H9 (cell line): ENCODE results near the gene CCDC60. TPM values are rescaled to one million over a fixed set of nuclear protein-coding genes. Genes with fewer than 3 reads are reported as not detected.

Experiments used
- DNase-seq: peaks from one replicate; pipeline ENCODE4 v3.0.0-alpha.2; 2017
- H2AFZ ChIP-seq: one replicate; pipeline ENCODE4 v1.6.1; 2013; ENCODE audit warnings: mild to moderate bottlenecking, low read length, control low read depth, moderate library complexity
- H2AK5ac ChIP-seq: 2 replicates; pipeline ENCODE4 v1.6.1; 2013; ENCODE audit warnings: low read length, control low read depth, mixed read lengths; ENCODE audit not compliant: insufficient read length
- H2BK120ac ChIP-seq: one replicate; pipeline ENCODE4 v1.6.1; 2013; ENCODE audit warnings: low read depth, mild to moderate bottlenecking, low read length, control low read depth, inconsistent platforms; ENCODE audit not compliant: poor library complexity, severe bottlenecking
- H2BK12ac ChIP-seq: 2 replicates; pipeline ENCODE4 v1.6.1; 2013; ENCODE audit warnings: low read length, control low read depth, mixed read lengths, low read depth; ENCODE audit not compliant: insufficient read length
- H2BK15ac ChIP-seq: 2 replicates; pipeline ENCODE4 v1.6.1; 2013; ENCODE audit warnings: low read depth, low read length, control low read depth
- H2BK20ac ChIP-seq: one replicate; pipeline ENCODE4 v1.6.1; 2013; ENCODE audit warnings: low read depth, mild to moderate bottlenecking, low read length, control low read depth, inconsistent platforms; ENCODE audit not compliant: poor library complexity, severe bottlenecking
- H2BK5ac ChIP-seq: 2 replicates; pipeline ENCODE4 v1.6.1; 2013; ENCODE audit warnings: low read length, control low read depth, mixed read lengths; ENCODE audit not compliant: insufficient read length
- H3K14ac ChIP-seq: 2 replicates; pipeline ENCODE4 v1.6.1; 2013; ENCODE audit warnings: low read length, control low read depth; ENCODE audit not compliant: insufficient read depth
- H3K18ac ChIP-seq: 2 replicates; pipeline ENCODE4 v1.6.1; 2013; ENCODE audit warnings: low read depth, mild to moderate bottlenecking, mixed read lengths, low read length, control low read depth; ENCODE audit not compliant: insufficient read length
- H3K23ac ChIP-seq: 2 replicates; pipeline ENCODE4 v1.6.1; 2013; ENCODE audit warnings: low read length, control low read depth, mixed read lengths, low read depth; ENCODE audit not compliant: insufficient read length
- H3K23me2 ChIP-seq: 2 replicates; pipeline ENCODE4 v1.6.1; 2013; ENCODE audit warnings: low read depth, mild to moderate bottlenecking, mixed read lengths, low read length, control low read depth; ENCODE audit not compliant: insufficient read length, poor library complexity, severe bottlenecking
- H3K27ac ChIP-seq: 2 replicates; pipeline ENCODE4 v1.5.1; 2013; ENCODE audit warnings: low read length, control low read depth, mixed read lengths, low read depth; ENCODE audit not compliant: insufficient read length
- H3K27me3 ChIP-seq: 2 replicates; pipeline ENCODE4 v1.6.1; 2013; ENCODE audit warnings: low read length, control low read depth, inconsistent platforms; ENCODE audit not compliant: insufficient read depth
- H3K4ac ChIP-seq: 2 replicates; pipeline ENCODE4 v1.6.1; 2013; ENCODE audit warnings: low read depth, mild to moderate bottlenecking, control low read depth, inconsistent platforms, low read length, moderate library complexity
- H3K4me1 ChIP-seq: 2 replicates; pipeline ENCODE4 v1.6.1; 2013; ENCODE audit warnings: low read length, control low read depth, inconsistent platforms; ENCODE audit not compliant: insufficient read depth
- H3K4me2 ChIP-seq: 2 replicates; pipeline ENCODE4 v1.6.1; 2013; ENCODE audit warnings: low read length, control low read depth, mixed read lengths; ENCODE audit not compliant: insufficient read length, insufficient read depth
- H3K56ac ChIP-seq: 2 replicates; pipeline ENCODE4 v1.6.1; 2013; ENCODE audit warnings: low read depth, mild to moderate bottlenecking, mixed read lengths, low read length, control low read depth; ENCODE audit not compliant: insufficient read length
- H3K79me1 ChIP-seq: 2 replicates; pipeline ENCODE4 v1.6.1; 2013; ENCODE audit warnings: low read depth, mild to moderate bottlenecking, moderate library complexity, low read length, control low read depth, inconsistent platforms; ENCODE audit not compliant: insufficient read depth, poor library complexity, severe bottlenecking
- H3K79me2 ChIP-seq: 2 replicates; pipeline ENCODE4 v1.6.1; 2013; ENCODE audit warnings: low read length, control low read depth, inconsistent platforms; ENCODE audit not compliant: insufficient read depth
- H3K9ac ChIP-seq: 2 replicates; pipeline ENCODE4 v1.6.1; 2013; ENCODE audit warnings: low read length, control low read depth, mixed read lengths; ENCODE audit not compliant: insufficient read length; ENCODE audit errors: extremely low read depth
- H3K9me3 ChIP-seq: one replicate; pipeline ENCODE4 v1.6.1; 2013; ENCODE audit warnings: low read depth, low read length, inconsistent platforms; ENCODE audit not compliant: control insufficient read depth
- H3T11ph ChIP-seq: one replicate; pipeline ENCODE4 v1.6.1; 2013; ENCODE audit warnings: mild to moderate bottlenecking, low read length, control low read depth, inconsistent platforms
- H4K20me1 ChIP-seq: one replicate; pipeline ENCODE4 v1.6.1; 2013; ENCODE audit not compliant: control insufficient read depth, insufficient read length, insufficient read depth
- H4K5ac ChIP-seq: 2 replicates; pipeline ENCODE4 v1.6.1; 2013; ENCODE audit warnings: low read depth, mild to moderate bottlenecking, mixed read lengths, low read length, control low read depth; ENCODE audit not compliant: insufficient read length
- H4K8ac ChIP-seq: replicated peaks from 2 replicates; pipeline ENCODE4 v1.6.1; 2013; ENCODE audit warnings: low read length, control low read depth, mixed read lengths, low read depth; ENCODE audit not compliant: insufficient read length
- H4K91ac ChIP-seq: 2 replicates; pipeline ENCODE4 v1.6.1; 2013; ENCODE audit warnings: low read depth, mild to moderate bottlenecking, moderate library complexity, mixed read lengths, low read length, control low read depth; ENCODE audit not compliant: insufficient read length
- H3K27ac Mint-ChIP-seq, 3 experiments: 2 replicates in 2 of 3; 3 replicates in 1 of 3; pipeline ENCODE4 v1.8.0; 2020 to 2021; ENCODE audit warnings: mixed read lengths in 3 of 3, mild to moderate bottlenecking in 1 of 3, moderate library complexity in 1 of 3
- H3K27me3 Mint-ChIP-seq: 2 replicates; pipeline ENCODE4 v1.8.0; 2021; ENCODE audit warnings: low read depth, mild to moderate bottlenecking, moderate library complexity, mixed read lengths
- H3K36me3 Mint-ChIP-seq, 3 experiments: 2 replicates in 2 of 3; 3 replicates in 1 of 3; pipeline ENCODE4 v1.8.0; 2020 to 2021; ENCODE audit warnings: low read depth in 3 of 3, mixed read lengths in 3 of 3; ENCODE audit not compliant: insufficient read depth in 1 of 3
- H3K4me1 Mint-ChIP-seq, 2 experiments: 2 replicates each; pipeline ENCODE4 v1.8.0; 2020; ENCODE audit warnings: mixed read lengths in 2 of 2
- H3K4me3 Mint-ChIP-seq, 2 experiments: 2 replicates in 1 of 2; 3 replicates in 1 of 2; pipeline ENCODE4 v1.8.0; 2020 to 2021; ENCODE audit warnings: mild to moderate bottlenecking in 2 of 2, mixed read lengths in 2 of 2, moderate library complexity in 1 of 2
- H3K9me3 Mint-ChIP-seq, 2 experiments: 2 replicates in 1 of 2; 3 replicates in 1 of 2; pipeline ENCODE4 v1.8.0; 2020; ENCODE audit warnings: mild to moderate bottlenecking in 2 of 2, mixed read lengths in 2 of 2, moderate library complexity in 1 of 2
- WGBS: extraction: QIAGEN DNeasy Blood & Tissue Kit; methylation state at CpG from one replicate; pipeline ENCODE4 v1.1.7; 2013; ENCODE audit warnings: missing lambda C conversion rate, low lambda C conversion rate, mixed read lengths; ENCODE audit not compliant: insufficient read length; ENCODE audit errors: extremely low coverage; 5-methylcytosine and 5-hydroxymethylcytosine counted together
- total RNA-seq: library from RNA; stranded (reverse); gene quantifications from 2 replicates; pipeline ENCODE4 v1.2.1, GENCODE V29; 2021
- TF ChIP-seq, protein P1 (sequence below): fragments of 200-600 bp; sonication (generic); conservative IDR thresholded peaks from 3 replicates; pipeline ENCODE4 v1.8.0; 2021; ENCODE audit warnings: antibody characterized with exemption, mild to moderate bottlenecking

The CCDC60 gene
- total RNA-seq, 1 experiment from 2014 or later: 0.44 TPM

DNA sequence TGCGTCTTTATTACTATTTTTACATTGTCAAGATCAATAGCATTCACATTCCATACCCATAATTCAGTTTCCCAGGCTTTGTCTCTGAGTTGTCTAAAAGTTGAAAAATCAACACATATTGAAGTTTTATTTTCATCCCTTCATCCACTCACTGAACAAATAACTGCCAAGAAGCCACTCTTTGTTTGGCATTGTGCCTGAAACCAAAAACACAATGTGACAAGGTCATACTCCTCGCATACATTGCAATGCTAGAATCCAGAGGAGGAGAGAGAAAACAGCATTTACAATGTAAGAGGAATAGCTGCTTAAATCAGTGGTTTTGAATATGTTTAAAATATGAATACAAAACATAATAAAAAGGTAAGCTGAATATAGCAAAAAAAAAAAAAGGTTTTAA is 71.8 kb downstream of the CCDC60 start:
- Histone ChIP-seq H3T11ph (no peak overlapping the region), H2BK120ac (no peak overlapping the region), H3K18ac (no peak overlapping the region), H3K4me2 (no peak overlapping the region), H2AK5ac (no peak overlapping the region), H4K5ac (no peak overlapping the region), H3K27me3 (no peaks in the 10 kb centered on the region), H3K9ac (no peak overlapping the region), H3K23me2 (no peaks in the 10 kb centered on the region), H3K27ac (no peak overlapping the region), H4K8ac (no peak overlapping the region), H3K9me3 (no peaks in the 10 kb centered on the region), H2BK12ac (no peak overlapping the region), H4K20me1 (no peaks in the 10 kb centered on the region), H3K4ac (no peak overlapping the region), H3K79me1 (no peaks in the 10 kb centered on the region), H2BK5ac (no peak overlapping the region), H3K4me1 (no peaks in the 10 kb centered on the region), H3K56ac (no peak overlapping the region), H3K79me2 (no peaks in the 10 kb centered on the region), H3K14ac (no peak overlapping the region), H2BK20ac (no peak overlapping the region), H3K23ac (no peak overlapping the region), H2AFZ (no peak overlapping the region), H2BK15ac (no peak overlapping the region), H4K91ac (no peak overlapping the region)
- no CpG with 5 or more reads among the region's 2 CpGs for WGBS
- Mint-ChIP-seq H3K4me1 (peaks cover 4 to 8% of the 10 kb centered on the region in 2 experiments), H3K27me3 (peaks cover 3% of the 10 kb centered on the region), H3K4me3 (no peak overlapping the region), H3K27ac (no peak overlapping the region), H3K36me3 (no peaks in the 10 kb centered on the region), H3K9me3 (no peaks in the 10 kb centered on the region; a peak in 1 of 5 replicates)
- no peak for DNase-seq
- TF ChIP-seq, protein P1, sequence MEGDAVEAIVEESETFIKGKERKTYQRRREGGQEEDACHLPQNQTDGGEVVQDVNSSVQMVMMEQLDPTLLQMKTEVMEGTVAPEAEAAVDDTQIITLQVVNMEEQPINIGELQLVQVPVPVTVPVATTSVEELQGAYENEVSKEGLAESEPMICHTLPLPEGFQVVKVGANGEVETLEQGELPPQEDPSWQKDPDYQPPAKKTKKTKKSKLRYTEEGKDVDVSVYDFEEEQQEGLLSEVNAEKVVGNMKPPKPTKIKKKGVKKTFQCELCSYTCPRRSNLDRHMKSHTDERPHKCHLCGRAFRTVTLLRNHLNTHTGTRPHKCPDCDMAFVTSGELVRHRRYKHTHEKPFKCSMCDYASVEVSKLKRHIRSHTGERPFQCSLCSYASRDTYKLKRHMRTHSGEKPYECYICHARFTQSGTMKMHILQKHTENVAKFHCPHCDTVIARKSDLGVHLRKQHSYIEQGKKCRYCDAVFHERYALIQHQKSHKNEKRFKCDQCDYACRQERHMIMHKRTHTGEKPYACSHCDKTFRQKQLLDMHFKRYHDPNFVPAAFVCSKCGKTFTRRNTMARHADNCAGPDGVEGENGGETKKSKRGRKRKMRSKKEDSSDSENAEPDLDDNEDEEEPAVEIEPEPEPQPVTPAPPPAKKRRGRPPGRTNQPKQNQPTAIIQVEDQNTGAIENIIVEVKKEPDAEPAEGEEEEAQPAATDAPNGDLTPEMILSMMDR: no peak
